Activated CD4-positive, CD25-positive, alpha-beta regulatory T cell (primary cell): Measurements from ENCODE around the gene PEX5L.

Experiments used
- DNase-seq, 4 experiments: peaks; one replicate each; lab custom pipeline; 2025; lab: John Stamatoyannopoulos, UW

The PEX5L gene

DNA sequence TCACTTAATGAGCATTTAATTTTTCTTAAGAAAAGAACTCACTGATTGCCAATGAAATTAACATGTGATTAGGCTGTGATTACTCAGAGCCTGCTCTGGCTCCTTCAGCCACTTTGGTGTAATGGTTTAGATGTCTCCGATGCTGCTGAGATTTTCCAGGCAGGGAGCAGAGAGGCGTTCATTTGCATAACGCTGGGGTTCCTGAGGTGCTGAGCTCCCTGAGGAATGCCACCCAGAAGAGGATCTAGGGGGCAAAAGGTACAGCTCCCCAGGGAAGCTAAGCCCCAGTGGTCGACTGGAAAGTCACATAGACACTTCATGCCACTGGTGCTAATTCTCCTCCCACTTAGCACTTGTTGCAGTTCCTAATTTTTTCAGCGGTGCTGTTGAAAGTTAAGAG is 264.4 kb downstream of the PEX5L start:
- DNase-seq: no peak

- no peak for DNase-seq
Observed at GRCh38 chr3:179771797-179772196, 264.9 kb downstream of the PEX5L start.

GRCh38 chr3:179769411-179770247 is 267.1 kb downstream of the PEX5L start:
- no peak for DNase-seq

- DNase-seq: no peak
Observed at GRCh38 chr3:179768080-179768479, 268.7 kb downstream of the PEX5L start.

GRCh38 chr3:179766416-179767133 is 270.2 kb downstream of the PEX5L start:
- DNase-seq: no peak

- no peak for DNase-seq
Observed at GRCh38 chr3:179765396-179765795, 271.3 kb downstream of the PEX5L start.

DNA sequence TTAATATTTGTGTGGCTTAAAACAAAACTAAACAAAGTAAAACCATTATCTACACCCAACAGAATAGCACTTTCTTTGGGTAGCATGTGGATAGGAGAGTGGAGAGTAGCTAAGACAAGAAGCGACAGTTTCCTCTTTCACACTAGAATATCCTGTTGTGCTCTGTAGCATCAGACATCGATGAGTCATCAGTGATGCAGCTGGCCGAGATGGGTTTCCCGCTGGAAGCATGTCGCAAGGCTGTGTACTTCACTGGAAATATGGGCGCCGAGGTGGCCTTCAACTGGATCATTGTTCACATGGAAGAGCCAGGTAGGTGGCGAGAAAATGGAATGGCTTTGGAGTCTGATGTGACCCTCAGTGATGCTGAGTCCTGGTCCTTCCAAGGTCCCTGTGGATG is 275.8 kb downstream of the PEX5L start:
- DNase-seq: no peak

DNA sequence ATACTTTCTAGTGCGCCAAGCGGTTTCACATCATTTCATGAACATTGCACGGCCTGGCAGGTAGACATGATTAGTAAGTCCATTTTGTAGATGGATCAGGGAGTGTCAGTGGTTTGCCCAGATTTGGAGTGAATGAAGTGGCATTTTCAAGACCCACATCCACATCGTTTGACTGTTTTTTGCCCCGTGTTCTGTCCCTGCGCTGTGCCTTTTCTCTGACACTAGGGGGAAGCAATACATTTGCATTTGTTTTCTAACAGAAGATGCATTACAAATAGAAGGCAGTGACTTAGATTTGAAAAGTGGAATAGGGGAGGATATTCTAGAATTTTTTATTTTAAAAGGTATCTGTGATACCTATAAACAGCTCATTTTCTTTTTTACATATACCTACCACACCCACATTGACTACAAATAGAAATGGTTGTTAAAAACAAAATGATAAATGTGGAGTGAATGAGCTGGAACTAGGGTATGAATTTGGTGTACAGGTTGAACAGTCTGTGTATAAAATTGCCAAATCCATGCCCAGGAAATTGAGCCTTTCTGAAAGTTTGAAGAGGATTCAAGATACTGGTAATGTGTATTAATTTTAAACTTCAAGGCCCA is 285.9 kb downstream of the PEX5L start:
- no peak for DNase-seq

DNA sequence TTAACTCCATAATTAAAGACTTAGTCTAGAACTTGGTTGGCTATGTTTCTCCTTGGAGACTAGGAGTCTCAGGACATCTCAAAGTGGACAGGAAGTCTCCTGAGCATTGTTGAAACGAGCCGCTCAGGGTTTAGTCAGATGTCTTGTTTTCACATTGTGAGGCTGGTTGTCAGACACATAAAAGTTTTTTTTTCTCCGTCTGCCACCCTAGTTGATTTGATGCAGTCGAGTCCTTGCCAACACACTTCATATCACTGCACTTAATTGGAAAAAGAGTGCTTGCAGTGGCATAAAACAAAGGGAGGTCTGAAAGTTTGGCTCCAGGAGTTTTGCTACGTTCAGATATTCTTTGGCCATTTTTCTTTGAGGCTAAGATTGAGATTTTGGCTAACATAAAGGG is 291.0 kb downstream of the PEX5L start:
- no peak for DNase-seq

DNA sequence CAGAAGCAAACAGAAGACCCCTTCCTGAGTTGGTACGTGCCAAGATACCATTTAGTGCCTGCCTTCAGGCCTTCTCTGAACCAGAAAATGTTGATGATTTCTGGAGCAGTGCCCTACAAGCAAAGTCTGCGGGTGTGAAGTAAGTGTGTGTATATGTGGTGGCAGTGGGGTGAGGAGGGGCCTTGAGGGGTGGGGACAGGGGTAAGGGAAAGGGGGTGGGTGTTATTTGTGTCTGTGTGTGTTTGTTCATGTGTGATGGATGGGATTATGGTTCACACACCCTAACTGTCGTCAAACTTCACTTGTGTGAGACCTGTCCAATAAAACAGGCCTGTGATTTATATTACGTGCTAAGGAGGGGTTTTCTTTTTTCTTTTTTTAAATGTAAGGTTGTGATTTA is 291.7 kb downstream of the PEX5L start:
- DNase-seq: no peak
